ENCODE results near the gene EEFSEC.

Gene EEFSEC

DNA sequence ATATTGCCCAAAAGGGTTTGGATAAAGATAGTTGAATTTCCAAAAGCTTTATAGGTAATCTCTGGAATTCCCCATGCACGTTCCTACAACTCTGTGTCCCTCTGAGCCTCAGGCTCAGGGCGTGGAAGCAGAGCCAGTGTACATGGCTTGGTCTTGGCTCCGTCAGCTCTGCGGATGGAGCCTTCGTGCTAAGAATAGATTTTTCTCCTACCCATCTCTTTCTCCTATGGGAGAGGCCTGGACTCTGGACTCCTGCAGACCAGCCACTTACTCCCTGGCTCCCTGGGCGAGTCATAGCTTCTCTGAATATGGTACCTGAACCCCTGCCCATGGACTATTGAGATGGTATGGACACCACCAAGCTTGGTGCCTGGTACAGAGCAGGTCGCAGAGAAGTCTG lies 99.9 kb downstream of the EEFSEC start:
- TF ChIP-seq CTCF (conservative IDR thresholded peaks at IDR 0.05; ENCODE audit: low read depth) = no peak
- CTCF ChIA-PET = interaction anchor here (0.5 to 0.6 kb wide), 2 partner anchors 8 to 80 kb away, joined by 3 to 4 read pairs; no protein-coding TSS in a partner anchor
- no peak for DNase-seq (ENCODE audit: low spot score)
- H3K27ac ChIP-seq = no peak overlapping the region
- POLR2A ChIA-PET (ENCODE audit: low non-redundant PET) = no interaction called here

- no peak for DNase-seq (ENCODE audit: low spot score)
- TF ChIP-seq CTCF (conservative IDR thresholded peaks at IDR 0.05; ENCODE audit: low read depth) = no peak
- no peak overlapping the region for H3K27ac ChIP-seq
- ChIA-PET POLR2A (ENCODE audit: low non-redundant PET) (no interaction called here), CTCF (interaction anchor here (1.1 kb wide), 1 partner anchor 15 kb away, joined by 3 read pairs; no protein-coding TSS in a partner anchor)
These were observed 100.8 kb downstream of the EEFSEC start for GRCh38 chr3:128254066-128254590.

GRCh38 chr3:128254967-128255366 lies 101.7 kb downstream of the EEFSEC start:
- H3K27ac ChIP-seq = no peak overlapping the region
- DNase-seq (ENCODE audit: low spot score) = no peak
- TF ChIP-seq CTCF (conservative IDR thresholded peaks at IDR 0.05; ENCODE audit: low read depth) = no peak
- ChIA-PET CTCF (no interaction called here), POLR2A (ENCODE audit: low non-redundant PET) (no interaction called here)

- no peak for DNase-seq (ENCODE audit: low spot score)
- no peak overlapping the region for H3K27ac ChIP-seq
- ChIA-PET POLR2A (ENCODE audit: low non-redundant PET) (no interaction called here), CTCF (interaction anchor here (0.5 to 0.7 kb wide), 2 partner anchors 60 to 356 kb away, joined by 3 read pairs; no protein-coding TSS in a partner anchor)
- no peak for TF ChIP-seq CTCF (conservative IDR thresholded peaks at IDR 0.05; ENCODE audit: low read depth)
These were observed 102.8 kb downstream of the EEFSEC start for GRCh38 chr3:128256131-128256530.

GRCh38 chr3:128257632-128258031 lies 104.4 kb downstream of the EEFSEC start:
- CTCF ChIA-PET = no interaction called here
- DNase-seq (ENCODE audit: low spot score) = no peak
- no peak for TF ChIP-seq CTCF (conservative IDR thresholded peaks at IDR 0.05; ENCODE audit: low read depth)
- POLR2A ChIA-PET (ENCODE audit: low non-redundant PET) = no interaction called here
- H3K27ac ChIP-seq = no peak overlapping the region

DNA sequence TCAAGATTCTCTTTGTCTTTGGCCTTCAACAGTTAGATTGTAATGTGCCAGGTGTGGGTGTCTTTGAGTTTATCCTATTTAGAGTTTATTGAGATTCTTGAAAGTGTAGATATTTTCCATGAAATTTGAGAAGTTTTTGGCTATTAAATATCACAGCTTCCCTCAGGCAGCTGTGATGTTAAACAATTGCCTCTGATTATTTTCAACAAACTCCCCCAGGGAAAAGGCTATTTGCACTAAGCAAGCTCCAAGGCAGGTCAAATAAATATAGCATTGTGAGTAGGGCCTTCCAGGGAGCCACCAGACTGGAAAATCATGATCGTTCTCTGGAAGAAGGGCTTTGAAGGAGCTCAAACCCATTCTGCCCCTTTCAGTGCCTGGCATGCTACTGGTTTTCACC lies 107.0 kb downstream of the EEFSEC start:
- ChIA-PET CTCF (no interaction called here), POLR2A (ENCODE audit: low non-redundant PET) (no interaction called here)
- DNase-seq (ENCODE audit: low spot score) = no peak
- TF ChIP-seq CTCF (conservative IDR thresholded peaks at IDR 0.05; ENCODE audit: low read depth) = no peak
- H3K27ac ChIP-seq = no peak overlapping the region

Data from RWPE1 (cell line).